DMS79 treated with DMSO at 0.1 percent for 48 hours (cell line): ENCODE measurements around the gene AGAP3.

Source experiments
- DNase-seq: peaks from one replicate; lab custom pipeline; 2025; lab: John Stamatoyannopoulos, UW

AGAP3 gene

GRCh38 chr7:151137076-151137675 is 50.9 kb downstream of the AGAP3 start:
- DNase-seq, result no peak

GRCh38 chr7:151137791-151138152 is 51.5 kb downstream of the AGAP3 start:
- no peak for DNase-seq

- DNase-seq, result no peak
Observed at GRCh38 chr7:151138153-151138851, 52.0 kb downstream of the AGAP3 start.

- no peak for DNase-seq
Observed at GRCh38 chr7:151139071-151139790, 53.0 kb downstream of the AGAP3 start.

- DNase-seq, result no peak
Observed at GRCh38 chr7:151139791-151140190, 53.5 kb downstream of the AGAP3 start.

- DNase-seq, result no peak
Observed at GRCh38 chr7:151140826-151141225, 54.6 kb downstream of the AGAP3 start.

- no peak for DNase-seq
Observed at GRCh38 chr7:151141311-151141854, 55.1 kb downstream of the AGAP3 start.

GRCh38 chr7:151141855-151142685 is 55.8 kb downstream of the AGAP3 start:
- DNase-seq, result no peak

- no peak for DNase-seq
Observed at GRCh38 chr7:151142686-151143040, 56.4 kb downstream of the AGAP3 start.

- no peak for DNase-seq
Observed at GRCh38 chr7:151143261-151144015, 57.2 kb downstream of the AGAP3 start.

- DNase-seq, result no peak
Observed at GRCh38 chr7:151144387-151144786, 58.1 kb downstream of the AGAP3 start.

- DNase-seq, result no peak
Observed at GRCh38 chr7:151146761-151147160, 60.5 kb downstream of the AGAP3 start.

- DNase-seq, result no peak
Observed at GRCh38 chr7:151148319-151149259, 62.3 kb downstream of the AGAP3 start.

GRCh38 chr7:151150388-151150787 is 64.1 kb downstream of the AGAP3 start:
- DNase-seq, result no peak

- no peak for DNase-seq
Observed at GRCh38 chr7:151152643-151153513, 66.6 kb downstream of the AGAP3 start.

- DNase-seq, result no peak
Observed at GRCh38 chr7:151157645-151158329, 71.5 kb downstream of the AGAP3 start.

- no peak for DNase-seq
Observed at GRCh38 chr7:151161757-151162156, 75.5 kb downstream of the AGAP3 start.

GRCh38 chr7:151166629-151167196 is 80.4 kb downstream of the AGAP3 start:
- no peak for DNase-seq
